WTC11 (cell line): Measurements from ENCODE around the gene ATXN8OS. TPM values are rescaled to one million over a fixed set of nuclear protein-coding genes. Genes with fewer than 3 reads are reported as not detected.

Source experiments
- ATAC-seq: fragments of 200-7000 bp; cut with Tn5 transposase; 2 replicates; pipeline ENCODE4 v1.10.0; 2021; ENCODE audit warnings: mild to moderate bottlenecking, moderate library complexity
- CTCF ChIA-PET: fragments of 300-600 bp; sonication (Branson Sonifier 250); formaldehyde crosslinking; loops from one replicate; lab custom pipeline; 2021; ENCODE audit warnings: antibody characterized with exemption; lab: Charles Lee
- POLR2A ChIA-PET: fragments of 350-600 bp; sonication (Branson Sonifier 250); formaldehyde crosslinking; loops from one replicate; lab custom pipeline; 2021; ENCODE audit warnings: antibody characterized with exemption; lab: Charles Lee
- DNase-seq: peaks from one replicate; pipeline ENCODE4 v3.0.0; 2021; ENCODE audit warnings: low spot score
- H3K27ac Mint-ChIP-seq: 2 replicates; pipeline ENCODE4 v1.8.0; 2021; ENCODE audit warnings: mixed read lengths
- H3K27me3 Mint-ChIP-seq: 2 replicates; pipeline ENCODE4 v1.8.0; 2021; ENCODE audit warnings: low read depth, mild to moderate bottlenecking, moderate library complexity, mixed read lengths
- H3K36me3 Mint-ChIP-seq: 2 replicates; pipeline ENCODE4 v1.8.0; 2021; ENCODE audit warnings: mixed read lengths
- H3K4me1 Mint-ChIP-seq: 2 replicates; pipeline ENCODE4 v1.8.0; 2022; ENCODE audit warnings: mixed read lengths
- H3K4me3 Mint-ChIP-seq: 2 replicates; pipeline ENCODE4 v1.8.0; 2021; ENCODE audit warnings: mild to moderate bottlenecking, moderate library complexity, mixed read lengths
- H3K9me3 Mint-ChIP-seq: 2 replicates; pipeline ENCODE4 v1.8.0; 2021; ENCODE audit warnings: mixed read lengths
- CREM ChIP-seq: sonication (generic); formaldehyde crosslinking; IDR thresholded peaks from 2 replicates; pipeline ENCODE4 v1.8.1; 2022; ENCODE audit warnings: mild to moderate bottlenecking, missing genetic modification reagents, moderate library complexity
- ELF4 ChIP-seq: sonication (generic); formaldehyde crosslinking; IDR thresholded peaks from 2 replicates; pipeline ENCODE4 v1.8.1; 2022; ENCODE audit warnings: low read depth, mild to moderate bottlenecking, moderate library complexity, missing genetic modification reagents
- ETV6 ChIP-seq: sonication (generic); formaldehyde crosslinking; IDR thresholded peaks from 2 replicates; pipeline ENCODE4 v1.8.1; 2022; ENCODE audit warnings: mild to moderate bottlenecking, missing genetic modification reagents
- IRF2 ChIP-seq: sonication (generic); formaldehyde crosslinking; IDR thresholded peaks from 2 replicates; pipeline ENCODE4 v1.8.0; 2022; ENCODE audit warnings: low read depth, missing genetic modification reagents, borderline replicate concordance
- NFE2L1 ChIP-seq: sonication (generic); formaldehyde crosslinking; IDR thresholded peaks from 2 replicates; pipeline ENCODE4 v1.8.1; 2023; ENCODE audit warnings: missing genetic modification reagents
- NR1H2 ChIP-seq: sonication (generic); formaldehyde crosslinking; IDR thresholded peaks from 2 replicates; pipeline ENCODE4 v1.9.0; 2021; ENCODE audit warnings: mild to moderate bottlenecking, moderate library complexity, missing genetic modification reagents
- RORB ChIP-seq: fragments of 250-450 bp; sonication (Bioruptor Pico); IDR thresholded peaks from 2 replicates; pipeline ENCODE4 v1.9.0; 2021; ENCODE audit warnings: mild to moderate bottlenecking
- TP53 ChIP-seq: sonication (generic); formaldehyde crosslinking; IDR thresholded peaks from 2 replicates; pipeline ENCODE4 v1.8.1; 2023; ENCODE audit warnings: mild to moderate bottlenecking, missing genetic modification reagents
- ZNF416 ChIP-seq: fragments of 250-450 bp; sonication (Bioruptor Pico); IDR thresholded peaks from 2 replicates; pipeline ENCODE4 v1.9.0; 2021; ENCODE audit warnings: mild to moderate bottlenecking, inconsistent platforms
- ZNF671 ChIP-seq: fragments of 250-450 bp; sonication (Bioruptor Pico); IDR thresholded peaks from 2 replicates; pipeline ENCODE4 v1.8.0; 2021; ENCODE audit warnings: mild to moderate bottlenecking
- total RNA-seq: library from RNA; stranded (reverse); gene quantifications from 3 replicates; pipeline ENCODE4 v1.2.3, GENCODE V29; 2021
- TF ChIP-seq, protein P1 (sequence below): sonication (generic); formaldehyde crosslinking; IDR thresholded peaks from 2 replicates; pipeline ENCODE4 v1.8.1; 2022; ENCODE audit warnings: missing genetic modification reagents, borderline replicate concordance
- TF ChIP-seq, protein P2 (sequence below): fragments of 250-450 bp; sonication (Bioruptor Pico); conservative IDR thresholded peaks from 2 replicates; pipeline ENCODE4 v1.9.0; 2021; ENCODE audit warnings: mild to moderate bottlenecking
- TF ChIP-seq, protein P3 (sequence below): sonication (generic); formaldehyde crosslinking; IDR thresholded peaks from 2 replicates; pipeline ENCODE4 v1.8.1; 2023; ENCODE audit warnings: mild to moderate bottlenecking, moderate library complexity, missing genetic modification reagents
- TF ChIP-seq, protein P4 (sequence below): fragments of 250-450 bp; sonication (Bioruptor Pico); IDR thresholded peaks from 2 replicates; pipeline ENCODE4 v1.9.0; 2021; ENCODE audit warnings: mild to moderate bottlenecking
- TF ChIP-seq, protein P5 (sequence below): sonication (generic); formaldehyde crosslinking; IDR thresholded peaks from 2 replicates; pipeline ENCODE4 v1.8.1; 2022; ENCODE audit warnings: low read depth, mild to moderate bottlenecking, moderate library complexity, missing genetic modification reagents, borderline replicate concordance
- TF ChIP-seq, protein P6 (sequence below): sonication (generic); formaldehyde crosslinking; IDR thresholded peaks from 2 replicates; pipeline ENCODE4 v1.8.0; 2022; ENCODE audit warnings: mild to moderate bottlenecking, missing genetic modification reagents

Gene ATXN8OS
- total RNA-seq, 1 experiment from 2014 or later = not detected

DNA sequence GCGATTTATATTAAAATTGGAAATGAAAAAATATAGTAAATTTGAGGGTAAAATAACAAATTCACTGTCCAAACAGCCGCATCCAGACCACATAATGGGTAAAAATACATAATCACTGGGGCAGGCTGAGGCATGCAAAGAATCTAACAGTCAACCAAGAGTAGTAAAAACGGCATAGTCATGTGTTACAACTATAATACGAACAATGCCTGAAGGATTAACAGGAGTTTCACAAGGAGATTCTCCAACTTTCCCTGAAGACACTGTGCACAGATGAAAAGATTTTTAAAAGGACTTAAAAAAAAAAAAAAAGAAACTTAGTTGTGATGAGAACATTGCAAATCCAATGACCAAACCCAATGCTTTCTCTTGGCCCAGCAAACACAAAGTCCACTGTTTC lies 20.4 kb upstream of the ATXN8OS start:
- Mint-ChIP-seq H3K36me3 (no peaks in the 10 kb centered on the region), H3K9me3 (no peaks in the 10 kb centered on the region), H3K4me3 (no peak overlapping the region), H3K27me3 (no peaks in the 10 kb centered on the region), H3K27ac (no peak overlapping the region), H3K4me1 (peaks cover 19% of the 10 kb centered on the region)
- ATAC-seq = no peak
- ChIA-PET POLR2A (no interaction called here), CTCF (no interaction called here)
- DNase-seq = no peak
- no peak for TF ChIP-seq NFE2L1 (CRISPR knock-in tag)
- TF ChIP-seq, protein P1, sequence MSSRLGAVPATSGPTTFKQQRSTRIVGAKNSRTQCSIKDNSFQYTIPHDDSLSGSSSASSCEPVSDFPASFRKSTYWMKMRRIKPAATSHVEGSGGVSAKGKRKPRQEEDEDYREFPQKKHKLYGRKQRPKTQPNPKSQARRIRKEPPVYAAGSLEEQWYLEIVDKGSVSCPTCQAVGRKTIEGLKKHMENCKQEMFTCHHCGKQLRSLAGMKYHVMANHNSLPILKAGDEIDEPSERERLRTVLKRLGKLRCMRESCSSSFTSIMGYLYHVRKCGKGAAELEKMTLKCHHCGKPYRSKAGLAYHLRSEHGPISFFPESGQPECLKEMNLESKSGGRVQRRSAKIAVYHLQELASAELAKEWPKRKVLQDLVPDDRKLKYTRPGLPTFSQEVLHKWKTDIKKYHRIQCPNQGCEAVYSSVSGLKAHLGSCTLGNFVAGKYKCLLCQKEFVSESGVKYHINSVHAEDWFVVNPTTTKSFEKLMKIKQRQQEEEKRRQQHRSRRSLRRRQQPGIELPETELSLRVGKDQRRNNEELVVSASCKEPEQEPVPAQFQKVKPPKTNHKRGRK = no peak
- TF ChIP-seq ELF4 = no peak
- TF ChIP-seq, protein P2, sequence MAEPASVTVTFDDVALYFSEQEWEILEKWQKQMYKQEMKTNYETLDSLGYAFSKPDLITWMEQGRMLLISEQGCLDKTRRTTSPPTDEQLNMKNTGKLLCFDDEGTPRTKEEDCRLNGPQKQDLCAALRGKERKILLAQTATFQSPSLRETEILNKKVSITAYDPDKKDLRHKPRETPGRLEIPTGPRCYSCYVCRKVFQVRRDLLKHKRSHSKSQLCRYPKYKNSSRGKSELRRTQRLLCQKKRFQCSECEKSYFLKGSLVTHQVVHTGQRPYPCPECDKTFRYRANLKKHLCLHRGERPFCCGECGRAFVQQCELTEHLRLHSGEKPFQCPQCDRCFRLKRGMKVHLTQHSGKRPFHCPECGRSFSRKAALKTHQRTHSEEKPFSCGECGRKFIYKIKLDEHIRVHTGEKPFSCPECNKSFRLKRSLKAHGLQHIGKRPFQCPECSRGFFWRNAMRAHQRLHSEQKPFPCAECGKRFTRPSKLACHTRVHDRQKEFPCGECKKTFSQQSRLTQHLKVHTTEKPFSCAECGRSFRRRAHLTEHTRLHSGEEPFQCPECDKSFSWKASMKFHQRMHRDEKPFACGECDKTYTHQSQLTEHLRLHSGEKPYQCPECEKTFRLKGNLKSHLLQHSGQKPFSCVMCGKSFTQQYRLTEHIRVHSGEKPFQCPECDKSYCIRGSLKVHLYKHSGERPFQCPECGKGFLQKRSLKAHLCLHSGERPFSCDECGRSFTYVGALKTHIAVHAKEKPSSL = no peak
- TF ChIP-seq, protein P3, sequence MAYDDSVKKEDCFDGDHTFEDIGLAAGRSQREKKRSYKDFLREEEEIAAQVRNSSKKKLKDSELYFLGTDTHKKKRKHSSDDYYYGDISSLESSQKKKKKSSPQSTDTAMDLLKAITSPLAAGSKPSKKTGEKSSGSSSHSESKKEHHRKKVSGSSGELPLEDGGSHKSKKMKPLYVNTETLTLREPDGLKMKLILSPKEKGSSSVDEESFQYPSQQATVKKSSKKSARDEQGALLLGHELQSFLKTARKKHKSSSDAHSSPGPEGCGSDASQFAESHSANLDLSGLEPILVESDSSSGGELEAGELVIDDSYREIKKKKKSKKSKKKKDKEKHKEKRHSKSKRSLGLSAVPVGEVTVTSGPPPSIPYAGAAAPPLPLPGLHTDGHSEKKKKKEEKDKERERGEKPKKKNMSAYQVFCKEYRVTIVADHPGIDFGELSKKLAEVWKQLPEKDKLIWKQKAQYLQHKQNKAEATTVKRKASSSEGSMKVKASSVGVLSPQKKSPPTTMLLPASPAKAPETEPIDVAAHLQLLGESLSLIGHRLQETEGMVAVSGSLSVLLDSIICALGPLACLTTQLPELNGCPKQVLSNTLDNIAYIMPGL = no peak
- TF ChIP-seq CREM (CRISPR knock-in tag) = no peak
- TF ChIP-seq NR1H2 (CRISPR knock-in tag) = no peak
- no peak for TF ChIP-seq ETV6
- TF ChIP-seq TP53 = no peak
- TF ChIP-seq IRF2 (CRISPR knock-in tag) = no peak
- TF ChIP-seq ZNF671 = no peak
- TF ChIP-seq, protein P4, sequence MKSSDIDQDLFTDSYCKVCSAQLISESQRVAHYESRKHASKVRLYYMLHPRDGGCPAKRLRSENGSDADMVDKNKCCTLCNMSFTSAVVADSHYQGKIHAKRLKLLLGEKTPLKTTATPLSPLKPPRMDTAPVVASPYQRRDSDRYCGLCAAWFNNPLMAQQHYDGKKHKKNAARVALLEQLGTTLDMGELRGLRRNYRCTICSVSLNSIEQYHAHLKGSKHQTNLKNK = no peak

DNA sequence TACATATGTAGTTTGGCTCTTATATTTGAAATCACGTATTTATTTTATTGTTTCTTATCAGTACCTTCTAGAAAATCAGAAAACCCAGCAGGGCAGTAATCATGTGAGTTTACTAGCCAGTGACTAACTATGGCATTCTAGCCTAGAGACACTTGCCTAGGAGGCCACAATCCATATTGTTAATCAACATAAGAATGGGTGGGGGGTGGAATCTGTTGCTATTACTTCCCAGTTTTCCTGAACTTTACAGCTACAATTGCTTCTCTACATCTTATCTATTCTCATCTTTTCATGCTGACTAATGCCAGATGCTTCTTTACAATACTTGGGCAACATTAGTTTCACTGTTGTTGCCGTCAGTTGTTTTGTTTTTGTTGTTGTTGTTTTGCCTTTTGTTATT lies 18.7 kb upstream of the ATXN8OS start:
- Mint-ChIP-seq H3K27me3 (no peaks in the 10 kb centered on the region), H3K36me3 (no peaks in the 10 kb centered on the region), H3K27ac (peak overlapping the region; percentile 90), H3K4me3 (peak overlapping the region; percentile 20; the same call in 1 of the 2 replicates), H3K4me1 (peaks cover 19% of the 10 kb centered on the region), H3K9me3 (no peaks in the 10 kb centered on the region)
- TF ChIP-seq ZNF416 (CRISPR knock-in tag) (no peak), ELF4 (no peak), RORB (CRISPR knock-in tag) (no peak)
- TF ChIP-seq, protein P5, sequence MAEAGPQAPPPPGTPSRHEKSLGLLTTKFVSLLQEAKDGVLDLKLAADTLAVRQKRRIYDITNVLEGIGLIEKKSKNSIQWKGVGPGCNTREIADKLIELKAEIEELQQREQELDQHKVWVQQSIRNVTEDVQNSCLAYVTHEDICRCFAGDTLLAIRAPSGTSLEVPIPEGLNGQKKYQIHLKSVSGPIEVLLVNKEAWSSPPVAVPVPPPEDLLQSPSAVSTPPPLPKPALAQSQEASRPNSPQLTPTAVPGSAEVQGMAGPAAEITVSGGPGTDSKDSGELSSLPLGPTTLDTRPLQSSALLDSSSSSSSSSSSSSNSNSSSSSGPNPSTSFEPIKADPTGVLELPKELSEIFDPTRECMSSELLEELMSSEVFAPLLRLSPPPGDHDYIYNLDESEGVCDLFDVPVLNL (CRISPR knock-in tag) = no peak
- DNase-seq (no peak), ATAC-seq (peak; percentile 91)
- ChIA-PET CTCF (no interaction called here), POLR2A (no interaction called here)

DNA sequence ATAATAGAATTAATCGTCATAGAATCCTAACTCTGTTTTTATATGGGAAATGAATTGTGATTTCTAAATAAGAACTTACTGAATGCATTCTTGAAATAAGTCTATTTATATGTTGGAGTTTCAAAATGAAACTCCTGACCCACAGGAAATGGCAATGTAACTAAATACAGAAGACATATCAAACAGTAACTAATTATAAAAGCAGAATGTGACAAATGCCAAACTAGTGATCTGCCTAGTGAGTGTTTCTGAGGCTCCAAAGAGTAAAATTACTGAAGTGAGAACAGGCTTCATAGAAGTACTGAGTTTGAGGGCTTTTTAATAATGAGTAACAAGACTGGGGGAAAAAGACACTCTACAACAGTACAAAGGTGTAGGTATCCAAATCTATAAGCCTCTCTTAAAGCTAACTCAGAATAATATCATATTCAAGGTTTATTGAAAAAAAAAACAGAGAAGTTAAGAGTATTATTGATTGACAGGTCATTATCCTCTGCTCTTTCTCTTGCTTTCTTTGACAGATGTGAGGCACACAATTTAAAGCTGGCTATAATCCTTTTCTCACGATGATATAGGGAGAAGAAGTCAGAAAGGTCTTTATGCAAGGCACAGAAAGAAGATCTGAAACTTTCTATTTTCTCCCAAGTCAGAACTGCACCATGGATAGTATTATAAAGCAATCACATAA lies 17.4 kb upstream of the ATXN8OS start:
- ATAC-seq = no peak
- Mint-ChIP-seq H3K4me3 (no peak overlapping the region), H3K27ac (no peak overlapping the region), H3K36me3 (no peaks in the 10 kb centered on the region), H3K27me3 (no peaks in the 10 kb centered on the region), H3K4me1 (peaks cover 19% of the 10 kb centered on the region), H3K9me3 (no peaks in the 10 kb centered on the region)
- TF ChIP-seq, protein P6, sequence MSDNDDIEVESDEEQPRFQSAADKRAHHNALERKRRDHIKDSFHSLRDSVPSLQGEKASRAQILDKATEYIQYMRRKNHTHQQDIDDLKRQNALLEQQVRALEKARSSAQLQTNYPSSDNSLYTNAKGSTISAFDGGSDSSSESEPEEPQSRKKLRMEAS = no peak
- DNase-seq = no peak
- CTCF ChIA-PET = no interaction called here
- POLR2A ChIA-PET = no interaction called here
